ENCODE measurements around the gene HMCES. TPM values are rescaled to one million over a fixed set of nuclear protein-coding genes. Genes with fewer than 3 reads are reported as not detected.
A peak's percentile ranks its signal among the peaks of the same experiment; 100 is the strongest.
"Not testable (repeated sequence)": the region's sequence is repeated elsewhere in the genome, so short reads cannot be mapped to it uniquely, and the experiment has no call there.

HMCES gene
- total RNA-seq, 1 donor from 2014 or later, result 3.4 TPM

GRCh38 chr3:129346695-129347457, 68.2 kb downstream of the HMCES start:
- peak; percentile 47 for DNase-seq (ENCODE audit: low spot score)

- DNase-seq (ENCODE audit: low spot score), result no peak
These were observed 68.8 kb downstream of the HMCES start for GRCh38 chr3:129347458-129347845.

- DNase-seq (ENCODE audit: low spot score), result no peak
These were observed 70.1 kb downstream of the HMCES start for GRCh38 chr3:129348734-129349133.

GRCh38 chr3:129349169-129349568, 70.5 kb downstream of the HMCES start:
- DNase-seq (ENCODE audit: low spot score), result not testable (repeated sequence)

- DNase-seq (ENCODE audit: low spot score), result no peak
These were observed 71.1 kb downstream of the HMCES start for GRCh38 chr3:129349791-129350190.

GRCh38 chr3:129352045-129352444, 73.4 kb downstream of the HMCES start:
- DNase-seq (ENCODE audit: low spot score), result no peak

- no peak for DNase-seq (ENCODE audit: low spot score)
These were observed 74.2 kb downstream of the HMCES start for GRCh38 chr3:129352650-129353588.

GRCh38 chr3:129353589-129353941, 74.9 kb downstream of the HMCES start:
- DNase-seq (ENCODE audit: low spot score), result no peak

Other genes with a start within 250 kb of the HMCES start
- gene GP9, start 218.1 kb upstream of the HMCES start, total RNA-seq (ENCODE audit: insufficient read depth, low replicate concordance), result 3.6 TPM
- 8.2 TPM for gene RAB43, start 157.1 kb upstream of the HMCES start, total RNA-seq (ENCODE audit: insufficient read depth, low replicate concordance)
- gene ISY1, start 117.8 kb upstream of the HMCES start, total RNA-seq (ENCODE audit: insufficient read depth, low replicate concordance), result 22.1 TPM
- gene CNBP, start 95.0 kb upstream of the HMCES start, total RNA-seq (ENCODE audit: insufficient read depth, low replicate concordance), result 303 TPM
- gene COPG1, start 29.3 kb upstream of the HMCES start, total RNA-seq (ENCODE audit: insufficient read depth, low replicate concordance), result 139 TPM
- gene EFCAB12, start 149.8 kb downstream of the HMCES start, total RNA-seq (ENCODE audit: insufficient read depth, low replicate concordance), result 1.4 TPM
- 16.4 TPM for gene MBD4, start 161.1 kb downstream of the HMCES start, total RNA-seq (ENCODE audit: insufficient read depth, low replicate concordance)
- 32.0 TPM for gene IFT122, start 161.4 kb downstream of the HMCES start, total RNA-seq (ENCODE audit: insufficient read depth, low replicate concordance)
- not detected for gene RHO, start 249.8 kb downstream of the HMCES start, total RNA-seq (ENCODE audit: insufficient read depth, low replicate concordance)

Data from umbilical cord (tissue), 2 donors.